ENCODE results near the gene ADAMTS17. TPM values are rescaled to one million over a fixed set of nuclear protein-coding genes. Genes with fewer than 3 reads are reported as not detected.

Gene ADAMTS17
- total RNA-seq, 1 donor from 2014 or later, result 1.5 TPM

- Mint-ChIP-seq H3K27ac (ENCODE audit: unreplicated experiment) (no peak overlapping the region), H3K4me1 (ENCODE audit: unreplicated experiment) (no peaks in the 10 kb centered on the region), H3K4me3 (ENCODE audit: unreplicated experiment) (no peak overlapping the region), H3K27me3 (ENCODE audit: unreplicated experiment) (no peaks in the 10 kb centered on the region), H3K36me3 (ENCODE audit: unreplicated experiment) (peaks cover 2% of the 10 kb centered on the region), H3K9me3 (ENCODE audit: unreplicated experiment) (peaks cover 11% of the 10 kb centered on the region)
- no peak for DNase-seq (ENCODE audit: extremely low spot score, unreplicated experiment)
- TF ChIP-seq CTCF (IDR thresholded peaks at IDR 0.05), result no peak
Measured at GRCh38 chr15:100247228-100248225, 94.2 kb downstream of the ADAMTS17 start.

GRCh38 chr15:100245855-100246254 is 95.9 kb downstream of the ADAMTS17 start:
- DNase-seq (ENCODE audit: extremely low spot score, unreplicated experiment), result no peak
- H3K36me3 Mint-ChIP-seq (ENCODE audit: unreplicated experiment), result peaks cover 2% of the 10 kb centered on the region
- no peak overlapping the region for H3K4me3 Mint-ChIP-seq (ENCODE audit: unreplicated experiment)
- H3K4me1 Mint-ChIP-seq (ENCODE audit: unreplicated experiment), result no peaks in the 10 kb centered on the region
- no peak for TF ChIP-seq CTCF (IDR thresholded peaks at IDR 0.05)
- peaks cover 18% of the 10 kb centered on the region for H3K9me3 Mint-ChIP-seq (ENCODE audit: unreplicated experiment)
- no peaks in the 10 kb centered on the region for H3K27me3 Mint-ChIP-seq (ENCODE audit: unreplicated experiment)
- no peak overlapping the region for H3K27ac Mint-ChIP-seq (ENCODE audit: unreplicated experiment)

- peaks cover 2% of the 10 kb centered on the region for H3K36me3 Mint-ChIP-seq (ENCODE audit: unreplicated experiment)
- no peak for TF ChIP-seq CTCF (IDR thresholded peaks at IDR 0.05)
- no peak for DNase-seq (ENCODE audit: extremely low spot score, unreplicated experiment)
- H3K27me3 Mint-ChIP-seq (ENCODE audit: unreplicated experiment), result no peaks in the 10 kb centered on the region
- no peaks in the 10 kb centered on the region for H3K4me1 Mint-ChIP-seq (ENCODE audit: unreplicated experiment)
- H3K9me3 Mint-ChIP-seq (ENCODE audit: unreplicated experiment), result peaks cover 21% of the 10 kb centered on the region
- H3K4me3 Mint-ChIP-seq (ENCODE audit: unreplicated experiment), result no peak overlapping the region
- no peak overlapping the region for H3K27ac Mint-ChIP-seq (ENCODE audit: unreplicated experiment)
Measured at GRCh38 chr15:100245487-100245820, 96.3 kb downstream of the ADAMTS17 start.

DNA sequence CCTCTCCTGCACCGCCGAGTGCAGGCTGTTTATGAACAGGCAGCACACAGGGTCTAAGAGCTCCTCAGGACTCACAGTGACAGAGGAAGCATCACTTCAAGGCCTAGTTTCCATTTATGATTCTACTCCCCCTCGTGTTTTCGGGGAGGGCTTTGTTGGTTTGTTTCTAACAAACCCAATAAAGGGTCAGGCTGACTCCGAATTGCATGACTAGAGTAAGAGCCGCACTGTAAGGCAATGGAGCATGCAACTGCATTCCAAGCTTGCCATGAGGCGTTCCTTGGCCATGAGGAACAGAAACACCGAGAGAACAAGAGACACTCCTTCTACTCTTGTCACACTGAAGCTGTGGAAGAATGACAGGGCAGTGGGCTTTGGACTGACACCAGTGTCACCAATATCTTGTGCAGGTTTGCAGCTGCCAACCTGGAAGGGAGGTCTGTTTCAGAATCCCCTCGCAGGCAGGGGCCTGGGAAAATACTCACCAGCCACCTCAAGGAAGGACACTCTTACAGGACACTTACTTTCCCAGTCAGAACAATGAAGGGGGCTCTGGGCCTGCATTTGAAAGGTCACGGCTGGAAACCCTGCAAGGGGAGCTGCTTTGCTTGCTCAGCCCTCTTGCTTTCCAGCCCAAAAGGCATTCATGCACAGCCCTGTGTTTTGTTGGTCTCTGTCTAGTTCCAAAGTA is 96.8 kb downstream of the ADAMTS17 start:
- H3K27me3 Mint-ChIP-seq (ENCODE audit: unreplicated experiment), result no peaks in the 10 kb centered on the region
- TF ChIP-seq CTCF (IDR thresholded peaks at IDR 0.05), result no peak
- H3K9me3 Mint-ChIP-seq (ENCODE audit: unreplicated experiment), result peaks cover 23% of the 10 kb centered on the region
- no peak overlapping the region for H3K4me3 Mint-ChIP-seq (ENCODE audit: unreplicated experiment)
- H3K27ac Mint-ChIP-seq (ENCODE audit: unreplicated experiment), result no peak overlapping the region
- no peaks in the 10 kb centered on the region for H3K36me3 Mint-ChIP-seq (ENCODE audit: unreplicated experiment)
- no peak for DNase-seq (ENCODE audit: extremely low spot score, unreplicated experiment)
- no peaks in the 10 kb centered on the region for H3K4me1 Mint-ChIP-seq (ENCODE audit: unreplicated experiment)

GRCh38 chr15:100242989-100243388 is 98.8 kb downstream of the ADAMTS17 start:
- H3K36me3 Mint-ChIP-seq (ENCODE audit: unreplicated experiment), result no peaks in the 10 kb centered on the region

More at GRCh38 chr15:100242989-100243388, 98.8 kb downstream of the ADAMTS17 start:
- Mint-ChIP-seq H3K27me3 (ENCODE audit: unreplicated experiment) (no peaks in the 10 kb centered on the region), H3K27ac (ENCODE audit: unreplicated experiment) (no peak overlapping the region), H3K9me3 (ENCODE audit: unreplicated experiment) (peaks cover 25% of the 10 kb centered on the region), H3K4me1 (ENCODE audit: unreplicated experiment) (no peaks in the 10 kb centered on the region), H3K4me3 (ENCODE audit: unreplicated experiment) (no peak overlapping the region)
- no peak for TF ChIP-seq CTCF (IDR thresholded peaks at IDR 0.05)
- no peak for DNase-seq (ENCODE audit: extremely low spot score, unreplicated experiment)

Measured in osteocyte (in vitro differentiated cells).